Measurements from ENCODE around the gene SCAMP4. TPM values are rescaled to one million over a fixed set of nuclear protein-coding genes. Genes with fewer than 3 reads are reported as not detected.

Gene SCAMP4
- total RNA-seq, 1 experiment from 2014 or later = 33.4 TPM

GRCh38 chr19:1942078-1942933 lies 37.1 kb downstream of the SCAMP4 start:
- H3K36me3 ChIP-seq (replicated peaks; ENCODE audit: control insufficient read depth, insufficient read depth, low read length) = no peaks in the 10 kb centered on the region
- no peaks in the 10 kb centered on the region for H3K27me3 ChIP-seq (ENCODE audit: control insufficient read depth, insufficient read depth, low read length)
- DNase-seq = peak; percentile 98
- peak overlapping the region; percentile 80 for H3K4me3 ChIP-seq (ENCODE audit: insufficient read depth, low read depth, low read length)

- Histone ChIP-seq H3K27me3 (ENCODE audit: control insufficient read depth, insufficient read depth, low read length) (no peaks in the 10 kb centered on the region), H3K36me3 (replicated peaks; ENCODE audit: control insufficient read depth, insufficient read depth, low read length) (no peaks in the 10 kb centered on the region), H3K4me3 (ENCODE audit: insufficient read depth, low read depth, low read length) (peak overlapping the region; percentile 80)
- no peak for DNase-seq
These were observed 37.8 kb downstream of the SCAMP4 start for GRCh38 chr19:1942934-1943555.

- H3K36me3 ChIP-seq (replicated peaks; ENCODE audit: control insufficient read depth, insufficient read depth, low read length) = no peaks in the 10 kb centered on the region
- DNase-seq = no peak
- H3K27me3 ChIP-seq (ENCODE audit: control insufficient read depth, insufficient read depth, low read length) = no peaks in the 10 kb centered on the region
- no peak overlapping the region for H3K4me3 ChIP-seq (ENCODE audit: insufficient read depth, low read depth, low read length)
These were observed 38.5 kb downstream of the SCAMP4 start for GRCh38 chr19:1943661-1944087.

- no peaks in the 10 kb centered on the region for H3K27me3 ChIP-seq (ENCODE audit: control insufficient read depth, insufficient read depth, low read length)
- H3K4me3 ChIP-seq (ENCODE audit: insufficient read depth, low read depth, low read length) = no peak overlapping the region
- peak; percentile 51 for DNase-seq
- H3K36me3 ChIP-seq (replicated peaks; ENCODE audit: control insufficient read depth, insufficient read depth, low read length) = no peaks in the 10 kb centered on the region
These were observed 39.1 kb downstream of the SCAMP4 start for GRCh38 chr19:1944088-1944915.

- DNase-seq = no peak
- Histone ChIP-seq H3K36me3 (replicated peaks; ENCODE audit: control insufficient read depth, insufficient read depth, low read length) (no peaks in the 10 kb centered on the region), H3K4me3 (ENCODE audit: insufficient read depth, low read depth, low read length) (no peak overlapping the region), H3K27me3 (ENCODE audit: control insufficient read depth, insufficient read depth, low read length) (no peaks in the 10 kb centered on the region)
These were observed 39.8 kb downstream of the SCAMP4 start for GRCh38 chr19:1944916-1945561.

- H3K36me3 ChIP-seq (replicated peaks; ENCODE audit: control insufficient read depth, insufficient read depth, low read length) = no peaks in the 10 kb centered on the region
- peak; percentile 97 for DNase-seq
- H3K27me3 ChIP-seq (ENCODE audit: control insufficient read depth, insufficient read depth, low read length) = no peaks in the 10 kb centered on the region
- no peak overlapping the region for H3K4me3 ChIP-seq (ENCODE audit: insufficient read depth, low read depth, low read length)
These were observed 40.7 kb downstream of the SCAMP4 start for GRCh38 chr19:1945899-1946298.

- Histone ChIP-seq H3K27me3 (ENCODE audit: control insufficient read depth, insufficient read depth, low read length) (no peaks in the 10 kb centered on the region), H3K4me3 (ENCODE audit: insufficient read depth, low read depth, low read length) (no peak overlapping the region), H3K36me3 (replicated peaks; ENCODE audit: control insufficient read depth, insufficient read depth, low read length) (no peaks in the 10 kb centered on the region; the same call in 1 of the 2 replicates)
- peak; percentile 88 for DNase-seq
These were observed 42.5 kb downstream of the SCAMP4 start for GRCh38 chr19:1947651-1948209.

- Histone ChIP-seq H3K4me3 (ENCODE audit: insufficient read depth, low read depth, low read length) (no peak overlapping the region), H3K36me3 (replicated peaks; ENCODE audit: control insufficient read depth, insufficient read depth, low read length) (no peaks in the 10 kb centered on the region; the same call in none of the 2 replicates), H3K27me3 (ENCODE audit: control insufficient read depth, insufficient read depth, low read length) (no peaks in the 10 kb centered on the region)
- DNase-seq = no peak
These were observed 44.3 kb downstream of the SCAMP4 start for GRCh38 chr19:1949304-1950101.

GRCh38 chr19:1950640-1951039 lies 45.4 kb downstream of the SCAMP4 start:
- Histone ChIP-seq H3K36me3 (replicated peaks; ENCODE audit: control insufficient read depth, insufficient read depth, low read length) (no peaks in the 10 kb centered on the region; the same call in none of the 2 replicates), H3K27me3 (ENCODE audit: control insufficient read depth, insufficient read depth, low read length) (no peaks in the 10 kb centered on the region), H3K4me3 (ENCODE audit: insufficient read depth, low read depth, low read length) (no peak overlapping the region)
- DNase-seq = no peak

GRCh38 chr19:1952635-1953034 lies 47.4 kb downstream of the SCAMP4 start:
- no peaks in the 10 kb centered on the region for H3K27me3 ChIP-seq (ENCODE audit: control insufficient read depth, insufficient read depth, low read length)
- H3K4me3 ChIP-seq (ENCODE audit: insufficient read depth, low read depth, low read length) = no peak overlapping the region

GRCh38 chr19:1953037-1953436 lies 47.8 kb downstream of the SCAMP4 start:
- no peak overlapping the region for H3K4me3 ChIP-seq (ENCODE audit: insufficient read depth, low read depth, low read length)
- no peak for DNase-seq
- no peaks in the 10 kb centered on the region for H3K27me3 ChIP-seq (ENCODE audit: control insufficient read depth, insufficient read depth, low read length)
- H3K36me3 ChIP-seq (replicated peaks; ENCODE audit: control insufficient read depth, insufficient read depth, low read length) = no peaks in the 10 kb centered on the region; the same call in none of the 2 replicates

More at GRCh38 chr19:1952635-1953034, 47.4 kb downstream of the SCAMP4 start:
- no peaks in the 10 kb centered on the region; the same call in none of the 2 replicates for H3K36me3 ChIP-seq (replicated peaks; ENCODE audit: control insufficient read depth, insufficient read depth, low read length)
- no peak for DNase-seq

GRCh38 chr19:1953441-1954094 lies 48.4 kb downstream of the SCAMP4 start:
- Histone ChIP-seq H3K36me3 (replicated peaks; ENCODE audit: control insufficient read depth, insufficient read depth, low read length) (no peaks in the 10 kb centered on the region; the same call in none of the 2 replicates), H3K4me3 (ENCODE audit: insufficient read depth, low read depth, low read length) (no peak overlapping the region), H3K27me3 (ENCODE audit: control insufficient read depth, insufficient read depth, low read length) (no peaks in the 10 kb centered on the region)
- DNase-seq = no peak

GRCh38 chr19:1954532-1954933 lies 49.3 kb downstream of the SCAMP4 start:
- H3K27me3 ChIP-seq (ENCODE audit: control insufficient read depth, insufficient read depth, low read length) = no peaks in the 10 kb centered on the region
- no peak for DNase-seq

More at GRCh38 chr19:1954532-1954933, 49.3 kb downstream of the SCAMP4 start:
- no peaks in the 10 kb centered on the region; the same call in none of the 2 replicates for H3K36me3 ChIP-seq (replicated peaks; ENCODE audit: control insufficient read depth, insufficient read depth, low read length)
- no peak overlapping the region for H3K4me3 ChIP-seq (ENCODE audit: insufficient read depth, low read depth, low read length)
